ENCODE data around the gene EML6.

- TF ChIP-seq CTCF (IDR thresholded peaks at IDR 0.05; ENCODE audit: control extremely low read depth in 1 of 3, insufficient read depth in 1 of 3, low read depth in 1 of 3, low read length in 3 of 3) (no peak), BRCA1 (IDR thresholded peaks at IDR 0.05; ENCODE audit: low read depth, low read length) (no peak), JUND (IDR thresholded peaks at IDR 0.05; ENCODE audit: low read length) (no peak), POLR2AphosphoS5 (IDR thresholded peaks at IDR 0.05; ENCODE audit: low read depth, low read length) (no peak), POLR2A (IDR thresholded peaks at IDR 0.05; ENCODE audit: control extremely low read depth in 1 of 2, low read depth in 2 of 2, low read length in 2 of 2) (no peak)
Measured at GRCh38 chr2:55010915-55011314, 287.5 kb downstream of the EML6 start.
